Fibroblast of lung (primary cell): ENCODE measurements around the gene ADAP1. TPM values are rescaled to one million over a fixed set of nuclear protein-coding genes. Genes with fewer than 3 reads are reported as not detected.

Experiments
- DNase-seq, 2 donors: peaks; one replicate each; pipeline versions ENCODE4 v3.0.0 to v3.0.0-alpha.2; 2010; ENCODE audit warnings: low read depth in 2 of 2
- H2AFZ ChIP-seq: 2 replicates; pipeline ENCODE4 v1.5.1; 2012; ENCODE audit warnings: low read length, control low read depth, inconsistent platforms
- H3K27ac ChIP-seq: 2 replicates; pipeline ENCODE4 v1.5.1; 2011; ENCODE audit warnings: low read length, control low read depth; ENCODE audit not compliant: insufficient read depth
- H3K27me3 ChIP-seq: 2 replicates; pipeline ENCODE4 v1.5.1; 2011; ENCODE audit warnings: mild to moderate bottlenecking, low read length; ENCODE audit not compliant: control insufficient read depth, insufficient read depth
- H3K36me3 ChIP-seq: 2 replicates; pipeline ENCODE4 v1.5.1; 2011; ENCODE audit warnings: low read length; ENCODE audit not compliant: control insufficient read depth, insufficient read depth
- H3K4me1 ChIP-seq: 2 replicates; pipeline ENCODE4 v1.5.1; 2011; ENCODE audit warnings: low read length; ENCODE audit not compliant: control insufficient read depth, insufficient read depth; ENCODE audit errors: extremely low read depth
- H3K4me2 ChIP-seq: 2 replicates; pipeline ENCODE4 v1.5.1; 2011; ENCODE audit warnings: low read length, control low read depth; ENCODE audit not compliant: insufficient read depth; ENCODE audit errors: extremely low read depth
- H3K4me3 ChIP-seq, 4 experiments: fragments of 200-600 bp in 1 of 4; sonication (generic) in 1 of 4; replicated peaks in 1 of 4; 2 replicates each; pipeline ENCODE4 v1.5.1; 2011 to 2016; ENCODE audit warnings: low read length in 4 of 4, low read depth in 3 of 4, mild to moderate bottlenecking in 3 of 4, control low read depth in 2 of 4, inconsistent platforms in 1 of 4, mixed read lengths in 1 of 4; ENCODE audit not compliant: insufficient read depth in 1 of 4; ENCODE audit errors: control extremely low read depth in 1 of 4
- H3K79me2 ChIP-seq: 2 replicates; pipeline ENCODE4 v1.5.1; 2012; ENCODE audit warnings: mild to moderate bottlenecking, low read length, inconsistent platforms; ENCODE audit not compliant: control insufficient read depth, insufficient read depth
- H3K9ac ChIP-seq: 2 replicates; pipeline ENCODE4 v1.5.1; 2011; ENCODE audit warnings: mild to moderate bottlenecking, low read length, control low read depth; ENCODE audit not compliant: insufficient read depth
- H3K9me3 ChIP-seq: 2 replicates; pipeline ENCODE4 v1.5.1; 2012; ENCODE audit warnings: low read depth, low read length; ENCODE audit not compliant: control insufficient read depth, insufficient read depth
- H4K20me1 ChIP-seq: 2 replicates; pipeline ENCODE4 v1.5.1; 2011; ENCODE audit warnings: low read length; ENCODE audit not compliant: control insufficient read depth, insufficient read depth; ENCODE audit errors: extremely low read depth
- CTCF ChIP-seq, 2 donors: IDR thresholded peaks in 1 of 2; conservative IDR thresholded peaks in 1 of 2; 1 replicate in 1 of 2; 2 replicates in 1 of 2; pipeline ENCODE4 v1.5.1; 2011 to 2012; ENCODE audit warnings: low read length in 2 of 2, control low read depth in 1 of 2, inconsistent platforms in 1 of 2, low read depth in 1 of 2, mild to moderate bottlenecking in 1 of 2
- EZH2 ChIP-seq: IDR thresholded peaks from 2 replicates; pipeline ENCODE4 v1.5.1; 2012; ENCODE audit warnings: low read length, control low read depth, mild to moderate bottlenecking; ENCODE audit errors: missing control alignments
- polyA plus RNA-seq, 2 donors: library from polyadenylated mRNA; depleted of rRNA in 1 of 2; stranded (reverse) in 1 of 2; unstranded in 1 of 2; fragments of >200 nt; gene quantifications; 2 replicates each; pipeline ENCODE4 v1.2.1, GENCODE V29; 2011 to 2012; ENCODE audit warnings: missing spikeins in 1 of 2
- total RNA-seq: library from RNA; depleted of rRNA; stranded (reverse); fragments of >200 nt; gene quantifications from 2 replicates; pipeline ENCODE4 v1.2.1, GENCODE V29; 2014

The ADAP1 gene
- total and polyA plus RNA-seq, 2 donors (not counting 1 experiment from before 2014, with no cell fraction given), result 1.1 to 2.3 TPM

GRCh38 chr7:907158-907980 lies 47.1 kb downstream of the ADAP1 start:
- Histone ChIP-seq H3K27ac (no peak overlapping the region), H3K9me3 (no peaks in the 10 kb centered on the region), H3K4me2 (no peak overlapping the region), H3K9ac (no peak overlapping the region), H3K4me3 (no peak overlapping the region), H2AFZ (no peak overlapping the region), H3K79me2 (no peaks in the 10 kb centered on the region), H4K20me1 (no peaks in the 10 kb centered on the region), H3K27me3 (peaks cover 5% of the 10 kb centered on the region), H3K4me1 (peaks cover 6% of the 10 kb centered on the region), H3K36me3 (no peaks in the 10 kb centered on the region)
- DNase-seq, result no peak
- no peak for TF ChIP-seq EZH2
- TF ChIP-seq CTCF (conservative IDR thresholded peaks at IDR 0.05 in 1 of 2, IDR thresholded peaks at IDR 0.05 in 1 of 2; ENCODE audit: low read depth in 1 of 2, low read length in 2 of 2), result no peak

- no peak overlapping the region for H2AFZ ChIP-seq
- H3K9me3 ChIP-seq, result no peaks in the 10 kb centered on the region
- H3K36me3 ChIP-seq, result no peaks in the 10 kb centered on the region
- TF ChIP-seq EZH2, result no peak
- no peak for TF ChIP-seq CTCF (conservative IDR thresholded peaks at IDR 0.05 in 1 of 2, IDR thresholded peaks at IDR 0.05 in 1 of 2; ENCODE audit: low read depth in 1 of 2, low read length in 2 of 2)
- H3K4me3 ChIP-seq, result no peak overlapping the region
- no peak overlapping the region for H3K9ac ChIP-seq
- DNase-seq, result no peak
- no peak overlapping the region for H3K27ac ChIP-seq
- H3K4me2 ChIP-seq, result no peak overlapping the region
- no peaks in the 10 kb centered on the region for H4K20me1 ChIP-seq
- no peaks in the 10 kb centered on the region for H3K79me2 ChIP-seq
- H3K4me1 ChIP-seq, result peaks cover 6% of the 10 kb centered on the region
- peaks cover 5% of the 10 kb centered on the region for H3K27me3 ChIP-seq
Measured at GRCh38 chr7:906776-907157, 47.7 kb downstream of the ADAP1 start.

- H3K4me1 ChIP-seq, result peaks cover 9% of the 10 kb centered on the region
- peak; percentile 42 to 58 for DNase-seq
- no peaks in the 10 kb centered on the region for H3K36me3 ChIP-seq
- H3K9me3 ChIP-seq, result no peaks in the 10 kb centered on the region
- H3K27ac ChIP-seq, result no peak overlapping the region
- no peaks in the 10 kb centered on the region for H4K20me1 ChIP-seq
- peaks cover 5% of the 10 kb centered on the region for H3K27me3 ChIP-seq
- peak overlapping the region; percentile 44 for H3K9ac ChIP-seq
- TF ChIP-seq EZH2, result no peak
- TF ChIP-seq CTCF (conservative IDR thresholded peaks at IDR 0.05 in 1 of 2, IDR thresholded peaks at IDR 0.05 in 1 of 2; ENCODE audit: low read depth in 1 of 2, low read length in 2 of 2), result no peak
- peak overlapping the region in 1 of 4 experiments; percentile 25 for H3K4me3 ChIP-seq
- no peaks in the 10 kb centered on the region for H3K79me2 ChIP-seq
- H3K4me2 ChIP-seq, result peak overlapping the region; percentile 72
- no peak overlapping the region for H2AFZ ChIP-seq
Measured at GRCh38 chr7:904847-905246, 49.6 kb downstream of the ADAP1 start.
